K562 (cell line): ENCODE data around the gene ZFP36. TPM values are rescaled to one million over a fixed set of nuclear protein-coding genes. Genes with fewer than 3 reads are reported as not detected.

Experiments used
- AFF1 ChIP-seq, 2 experiments: fragments of 450-650 bp; IDR thresholded peaks; 2 replicates each; pipeline ENCODE4 v1.6.1; 2018; ENCODE audit warnings: mild to moderate bottlenecking in 2 of 2, low read depth in 1 of 2; ENCODE audit not compliant: partially characterized antibody in 2 of 2
- ARID2 ChIP-seq: fragments of 450-650 bp; IDR thresholded peaks from 2 replicates; pipeline ENCODE4 v1.6.1; 2017; ENCODE audit warnings: antibody characterized with exemption, mild to moderate bottlenecking
- COPS2 ChIP-seq: fragments of 450-650 bp; conservative IDR thresholded peaks from 2 replicates; pipeline ENCODE4 v1.6.1; 2016; ENCODE audit warnings: mild to moderate bottlenecking, moderate library complexity
- EP300 ChIP-seq: IDR thresholded peaks from 2 replicates; pipeline ENCODE4 v1.6.1; 2012; ENCODE audit warnings: low read length, improper control_type of control experiment
- ETS2 ChIP-seq: IDR thresholded peaks from 2 replicates; pipeline ENCODE4 v1.6.1; 2016; ENCODE audit warnings: borderline replicate concordance, missing genetic modification characterization, mild to moderate bottlenecking, moderate library complexity, missing compliant biosample characterization; ENCODE audit not compliant: poor library complexity, severe bottlenecking
- GABPB1 ChIP-seq: sonication (generic); formaldehyde crosslinking; IDR thresholded peaks from 2 replicates; pipeline ENCODE4 v1.8.0; 2022; ENCODE audit warnings: mild to moderate bottlenecking, missing genetic modification reagents
- HMGXB4 ChIP-seq: sonication (generic); formaldehyde crosslinking; IDR thresholded peaks from 2 replicates; pipeline ENCODE4 v1.8.1; 2023; ENCODE audit warnings: mild to moderate bottlenecking, missing genetic modification reagents
- ID3 ChIP-seq, 2 experiments: fragments of 250-450 bp in 1 of 2; fragments of 450-650 bp in 1 of 2; sonication (Bioruptor Pico) in 1 of 2; IDR thresholded peaks; 2 replicates each; pipeline versions ENCODE4 v1.6.1 to v1.8.0; 2016 to 2021; ENCODE audit warnings: mild to moderate bottlenecking in 2 of 2, moderate library complexity in 2 of 2, missing compliant biosample characterization in 1 of 2, missing genetic modification characterization in 1 of 2
- KDM1A ChIP-seq, 2 experiments: fragments of 450-650 bp; IDR thresholded peaks; 2 replicates each; pipeline ENCODE4 v1.6.1; 2016; ENCODE audit warnings: mild to moderate bottlenecking in 2 of 2
- KLF6 ChIP-seq: fragments of 250-450 bp; sonication (Bioruptor Pico); IDR thresholded peaks from 2 replicates; pipeline ENCODE4 v1.4.0; 2020; ENCODE audit warnings: mild to moderate bottlenecking, moderate library complexity, borderline replicate concordance
- MAFK ChIP-seq: IDR thresholded peaks from 2 replicates; pipeline ENCODE4 v1.6.1; 2011; ENCODE audit warnings: low read length, improper control_type of control experiment
- NFATC3 ChIP-seq: fragments of 450-650 bp; IDR thresholded peaks from 2 replicates; pipeline ENCODE4 v1.6.1; 2017; ENCODE audit warnings: mild to moderate bottlenecking
- NFIC ChIP-seq: fragments of 450-650 bp; IDR thresholded peaks from 2 replicates; pipeline ENCODE4 v1.6.1; 2017; ENCODE audit warnings: mild to moderate bottlenecking, inconsistent platforms
- POLR2AphosphoS2 ChIP-seq: IDR thresholded peaks from 2 replicates; pipeline ENCODE4 v1.6.1; 2012; ENCODE audit warnings: low read length, improper control_type of control experiment
- SREBF2 ChIP-seq: sonication (generic); formaldehyde crosslinking; IDR thresholded peaks from 2 replicates; pipeline ENCODE4 v1.4.0; 2020; ENCODE audit warnings: mild to moderate bottlenecking, missing genetic modification reagents
- TFAP4 ChIP-seq: sonication (generic); formaldehyde crosslinking; IDR thresholded peaks from 2 replicates; pipeline ENCODE4 v1.8.0; 2022; ENCODE audit warnings: missing genetic modification reagents, mild to moderate bottlenecking, moderate library complexity, borderline replicate concordance
- ZBTB12 ChIP-seq: fragments of 250-450 bp; sonication (Bioruptor Pico); IDR thresholded peaks from 2 replicates; pipeline ENCODE4 v1.4.0; 2020
- ZKSCAN3 ChIP-seq: fragments of 250-450 bp; sonication (Bioruptor Pico); IDR thresholded peaks from 2 replicates; pipeline ENCODE4 v1.4.0; 2020
- ZNF212 ChIP-seq: fragments of 450-650 bp; formaldehyde crosslinking; IDR thresholded peaks from 2 replicates; pipeline ENCODE4 v1.4.0; 2020; ENCODE audit warnings: mild to moderate bottlenecking
- polyA plus RNA-seq, 8 experiments: library from polyadenylated mRNA; depleted of rRNA in 4 of 8; stranded (reverse) in 5 of 8; unstranded in 3 of 8; fragments of >200 nt; fragmentation: Nextera tagmentation in 2 of 8; fragmentation: Illumina TruSeq in 1 of 8; extraction: Ambion mirVana in 2 of 8; extraction: Trizol in 1 of 8; gene quantifications; 2 replicates each; pipeline versions ENCODE4 v1.2.1 to v1.2.3, GENCODE V29; 2011 to 2014; ENCODE audit warnings: inconsistent platforms in 1 of 8, missing spikeins in 1 of 8
- total RNA-seq, 7 experiments: library from RNA; depleted of rRNA in 6 of 7; stranded (reverse); fragments of >200 nt in 6 of 7; fragmentation: Illumina TruSeq in 2 of 7; extraction: Trizol in 2 of 7; gene quantifications; 2 replicates each; pipeline versions ENCODE4 v1.2.1 to v1.2.3, GENCODE V29; 2011 to 2021; ENCODE audit warnings: low replicate concordance in 1 of 7

ZFP36 gene
- total and polyA plus RNA-seq, 9 of the 15 experiments (the other 6 are each of a cell fraction or from before 2014, with no cell fraction given), result 1.0 to 20.1 (median 3.5) TPM

- TF ChIP-seq ZBTB12 (CRISPR knock-in tag) (peak; percentile 51; the same call in 1 of the 2 replicates), TFAP4 (CRISPR knock-in tag) (peak; percentile 98), SREBF2 (no peak), MAFK (peak; percentile 31; the same call in 1 of the 2 replicates), ARID2 (no peak), ZKSCAN3 (CRISPR knock-in tag) (no peak), KLF6 (peak; percentile 73; the same call in 1 of the 2 replicates), KDM1A (IDR thresholded peaks at IDR 0.05) (peak in 1 of 2 experiments; percentile 55; a peak in 1 of 4 replicates), AFF1 (IDR thresholded peaks at IDR 0.05; ENCODE audit: low read depth in 1 of 2, partially characterized antibody in 2 of 2) (peak in 1 of 2 experiments; percentile 86), HMGXB4 (CRISPR knock-in tag) (peak; percentile 93), COPS2 (no peak), ZNF212 (CRISPR knock-in tag) (0 out of 2 replicates have a peak, but pooled peaks have one; percentile 38), ETS2 (peak; percentile 95), NFIC (peak; percentile 60), NFATC3 (no peak), GABPB1 (peak; percentile 82), POLR2AphosphoS2 (0 out of 2 replicates have a peak, but pooled peaks have one; percentile 32), EP300 (peak; percentile 51), ID3 (CRISPR knock-in tag; IDR thresholded peaks at IDR 0.05) (no peak), ID3 (tag; IDR thresholded peaks at IDR 0.05) (peak; percentile 77)
Measured at GRCh38 chr19:39412100-39412866, 5.6 kb downstream of the ZFP36 start, which contains the start of gene PLEKHG2 (continued).
